ENCODE data around the gene SLC7A7.

DNA sequence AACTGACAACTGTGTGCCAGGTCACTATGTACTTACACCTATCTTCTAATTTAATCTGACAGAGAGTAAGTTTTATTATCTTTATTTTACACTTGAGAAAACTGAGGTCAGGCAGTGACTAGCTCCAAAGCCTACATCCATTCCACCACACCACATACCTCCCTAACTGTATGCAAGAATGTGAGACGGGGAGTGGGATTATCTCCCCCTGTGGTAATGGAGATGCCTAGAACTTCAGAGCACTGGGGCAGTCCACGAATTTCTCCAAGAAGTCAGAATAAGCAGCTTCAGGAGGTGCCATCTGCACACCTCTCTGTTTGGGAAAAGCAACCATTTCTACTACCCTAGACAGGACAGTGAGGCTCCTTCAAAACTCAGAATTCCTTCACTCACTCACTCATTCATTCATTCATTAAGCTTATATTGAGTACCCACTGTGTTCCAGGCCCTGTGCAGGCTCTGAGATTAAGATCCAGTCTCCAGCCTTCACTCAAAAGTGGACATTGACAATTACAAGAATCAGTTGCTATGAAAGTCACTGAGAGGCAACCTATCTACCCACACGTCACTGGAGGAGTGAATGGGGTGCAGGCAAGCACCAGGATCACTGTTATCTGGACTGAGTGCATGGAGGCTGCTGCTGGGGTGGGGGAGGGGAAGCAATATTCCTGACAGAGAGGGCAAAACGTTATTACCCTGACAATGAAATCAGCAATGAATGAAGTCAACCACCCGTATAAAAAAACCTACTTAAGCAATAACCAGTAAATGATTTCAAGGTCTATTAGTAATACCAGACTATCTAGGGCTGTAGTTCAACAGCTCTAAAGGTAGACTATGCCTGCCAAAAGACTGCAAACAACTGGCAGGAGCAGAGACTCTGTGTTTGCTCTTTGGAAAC, 18.0 kb downstream of the SLC7A7 start:
- no peak for TF ChIP-seq POLR2AphosphoS5 (IDR thresholded peaks at IDR 0.05; ENCODE audit: low read depth, low read length)
- no peak for TF ChIP-seq POLR2A (IDR thresholded peaks at IDR 0.05; ENCODE audit: low read depth, low read length)
- TF ChIP-seq PAX5 (IDR thresholded peaks at IDR 0.05; ENCODE audit: insufficient read depth, low read length, severe bottlenecking), result no peak

Data from GM12891 (cell line).